ENCODE results near the gene SATB2. TPM values are rescaled to one million over a fixed set of nuclear protein-coding genes. Genes with fewer than 3 reads are reported as not detected.

Gene SATB2
- total RNA-seq, 1 experiment from 2014 or later = 13.8 TPM

- intact Hi-C loops (cut with micrococcal nuclease) = no loop called here
- ATAC-seq = no peak
- BruUV-seq (replicated peaks) = no TSS peak
- Histone ChIP-seq H3K9ac (ENCODE audit: low read length) (no peak overlapping the region), H3K9me3 (ENCODE audit: control insufficient read depth in 1 of 2, insufficient read depth in 1 of 2, low read depth in 1 of 2, low read length in 2 of 2) (no peaks in the 10 kb centered on the region), H3K4me2 (ENCODE audit: low read length) (no peak overlapping the region), H3K36me3 (ENCODE audit: control insufficient read depth in 1 of 2, insufficient read depth in 2 of 2, low read length in 2 of 2) (peaks cover 4 to 10% of the 10 kb centered on the region in 2 experiments; a peak in 2 of 4 replicates), H3K4me3 (replicated peaks in 1 of 2; ENCODE audit: low read depth in 1 of 2, low read length in 2 of 2) (no peak overlapping the region), H3K4me1 (ENCODE audit: control insufficient read depth in 1 of 2, insufficient read depth in 2 of 2, low read length in 2 of 2) (no peaks in the 10 kb centered on the region), H3K79me2 (ENCODE audit: insufficient read depth, low read length) (no peaks in the 10 kb centered on the region), H3K9me2 (ENCODE audit: insufficient read depth) (no peaks in the 10 kb centered on the region), H4K20me1 (ENCODE audit: insufficient read depth) (no peaks in the 10 kb centered on the region), H2AFZ (ENCODE audit: low read depth, low read length, poor library complexity, severe bottlenecking) (no peak overlapping the region), H3K27me3 (ENCODE audit: insufficient read depth, low read length) (no peaks in the 10 kb centered on the region), H3K27ac (ENCODE audit: low read depth, low read length) (no peak overlapping the region)
- CTCF ChIA-PET = no interaction called here
- TF ChIP-seq RAD21 (IDR thresholded peaks at IDR 0.05; ENCODE audit: low read depth) = no peak
- no peak for TF ChIP-seq ELF1 (IDR thresholded peaks at IDR 0.05; ENCODE audit: borderline replicate concordance, low read depth)
- TF ChIP-seq ZBTB33 (IDR thresholded peaks at IDR 0.05; ENCODE audit: extremely low read depth, insufficient replicate concordance, low read length) = no peak
- no peak for TF ChIP-seq CTCF (IDR thresholded peaks at IDR 0.05 in 2 of 3, conservative IDR thresholded peaks at IDR 0.05 in 1 of 3; ENCODE audit: borderline replicate concordance in 1 of 3, insufficient read depth in 1 of 3, low read depth in 2 of 3, low read length in 2 of 3)
- no peak for TF ChIP-seq ATF3 (IDR thresholded peaks at IDR 0.05)
- TF ChIP-seq CEBPB (IDR thresholded peaks at IDR 0.05; ENCODE audit: low read depth) = no peak
- no peak for TF ChIP-seq ZNF274 (IDR thresholded peaks at IDR 0.05; ENCODE audit: low read depth, low read length)
- no peak for DNase-seq (ENCODE audit: low read depth, low spot score)
- POLR2A ChIA-PET = no interaction called here
- RAD21 ChIA-PET (ENCODE audit: low non-redundant PET in 1 of 2, low total read pairs in 2 of 2, uncharacterized antibody in 2 of 2, unreplicated experiment in 2 of 2) = no interaction called here
Measured at GRCh38 chr2:199310771-199311585, 146.8 kb downstream of the SATB2 start.

Measured in HCT116 (cell line).